ENCODE measurements around the gene ANTXR2. TPM values are rescaled to one million over a fixed set of nuclear protein-coding genes. Genes with fewer than 3 reads are reported as not detected.

Gene ANTXR2
- total RNA-seq, 2 donors from 2014 or later = 13.6 to 16.4 TPM

- no peak overlapping the region for H3K27ac ChIP-seq (ENCODE audit: low read depth, low read length)
- no peaks in the 10 kb centered on the region for H3K4me1 ChIP-seq (ENCODE audit: control insufficient read depth, insufficient read depth, low read length)
- H3K36me3 Mint-ChIP-seq (ENCODE audit: low read depth) = peaks cover 5% of the 10 kb centered on the region
- H3K27ac Mint-ChIP-seq = no peak overlapping the region
- peaks cover under 1% of the 10 kb centered on the region for H3K9me3 Mint-ChIP-seq
- DNase-seq = no peak
- no peak for TF ChIP-seq CTCF (conservative IDR thresholded peaks at IDR 0.05)
- no peak overlapping the region for H3K4me3 ChIP-seq (ENCODE audit: low read length)
- H3K9ac ChIP-seq (ENCODE audit: extremely low read depth, low read length, poor library complexity, severe bottlenecking) = no peak overlapping the region
- no peak overlapping the region for H3K4me3 Mint-ChIP-seq
- no peaks in the 10 kb centered on the region for H3K27me3 ChIP-seq (ENCODE audit: control insufficient read depth, insufficient read depth, low read length, poor library complexity, severe bottlenecking)
- no peaks in the 10 kb centered on the region for H3K4me1 Mint-ChIP-seq
- H3K27me3 Mint-ChIP-seq (ENCODE audit: insufficient read depth) = no peaks in the 10 kb centered on the region
- no peaks in the 10 kb centered on the region for H3K9me3 ChIP-seq (ENCODE audit: control insufficient read depth, low read length)
- no peaks in the 10 kb centered on the region for H3K36me3 ChIP-seq (ENCODE audit: control insufficient read depth, insufficient read depth, low read length)
Measured at GRCh38 chr4:79905212-79905611, 167.8 kb downstream of the ANTXR2 start.

GRCh38 chr4:79904331-79904730 is 168.7 kb downstream of the ANTXR2 start:
- no peaks in the 10 kb centered on the region for H3K27me3 Mint-ChIP-seq (ENCODE audit: insufficient read depth)
- no peaks in the 10 kb centered on the region for H3K4me1 Mint-ChIP-seq
- Histone ChIP-seq H3K9ac (ENCODE audit: extremely low read depth, low read length, poor library complexity, severe bottlenecking) (no peak overlapping the region), H3K36me3 (ENCODE audit: control insufficient read depth, insufficient read depth, low read length) (no peaks in the 10 kb centered on the region), H3K27me3 (ENCODE audit: control insufficient read depth, insufficient read depth, low read length, poor library complexity, severe bottlenecking) (no peaks in the 10 kb centered on the region), H3K4me1 (ENCODE audit: control insufficient read depth, insufficient read depth, low read length) (no peaks in the 10 kb centered on the region), H3K9me3 (ENCODE audit: control insufficient read depth, low read length) (no peaks in the 10 kb centered on the region), H3K27ac (ENCODE audit: low read depth, low read length) (no peak overlapping the region), H3K4me3 (ENCODE audit: low read length) (no peak overlapping the region)
- TF ChIP-seq CTCF (conservative IDR thresholded peaks at IDR 0.05) = no peak
- H3K4me3 Mint-ChIP-seq = no peak overlapping the region
- H3K27ac Mint-ChIP-seq = no peak overlapping the region
- H3K9me3 Mint-ChIP-seq = peaks cover 6% of the 10 kb centered on the region
- 100% methylated on average over 1 of the region's 1 CpG; no CpG with 5 or more reads in 1 of the 2 experiments for WGBS, 2 experiments (ENCODE audit: insufficient coverage in 1 of 2, insufficient read length in 1 of 2)
- peaks cover 5% of the 10 kb centered on the region for H3K36me3 Mint-ChIP-seq (ENCODE audit: low read depth)
- DNase-seq = no peak

GRCh38 chr4:79900182-79900581 is 172.8 kb downstream of the ANTXR2 start:
- no peaks in the 10 kb centered on the region for H3K27me3 Mint-ChIP-seq (ENCODE audit: insufficient read depth)
- H3K4me3 Mint-ChIP-seq = no peak overlapping the region
- no peaks in the 10 kb centered on the region for H3K27me3 ChIP-seq (ENCODE audit: control insufficient read depth, insufficient read depth, low read length, poor library complexity, severe bottlenecking)

More at GRCh38 chr4:79900182-79900581, 172.8 kb downstream of the ANTXR2 start:
- no peaks in the 10 kb centered on the region for H3K36me3 Mint-ChIP-seq (ENCODE audit: low read depth)
- WGBS, 2 experiments (ENCODE audit: insufficient coverage in 1 of 2, insufficient read length in 1 of 2) = 95 to 100% methylated on average over 1 to 2 of the region's 2 CpGs
- Histone ChIP-seq H3K27ac (ENCODE audit: low read depth, low read length) (no peak overlapping the region), H3K4me1 (ENCODE audit: control insufficient read depth, insufficient read depth, low read length) (no peaks in the 10 kb centered on the region), H3K36me3 (ENCODE audit: control insufficient read depth, insufficient read depth, low read length) (no peaks in the 10 kb centered on the region), H3K9me3 (ENCODE audit: control insufficient read depth, low read length) (no peaks in the 10 kb centered on the region), H3K9ac (ENCODE audit: extremely low read depth, low read length, poor library complexity, severe bottlenecking) (no peak overlapping the region), H3K4me3 (ENCODE audit: low read length) (no peak overlapping the region)
- no peak overlapping the region for H3K27ac Mint-ChIP-seq
- DNase-seq = no peak
- peaks cover 3% of the 10 kb centered on the region for H3K4me1 Mint-ChIP-seq
- TF ChIP-seq CTCF (conservative IDR thresholded peaks at IDR 0.05) = no peak
- H3K9me3 Mint-ChIP-seq = peaks cover 6% of the 10 kb centered on the region

Data from endodermal cell (in vitro differentiated cells).